HCT116 (cell line): Measurements from ENCODE around the gene PDCD10. TPM values are rescaled to one million over a fixed set of nuclear protein-coding genes. Genes with fewer than 3 reads are reported as not detected.

Experiments
- ATAC-seq: fragments of 200-7000 bp; cut with Tn5 transposase; 2 replicates; pipeline ENCODE4 v1.9.1; 2020; ENCODE audit warnings: mild to moderate bottlenecking, moderate library complexity
- BruUV-seq: library from RNA; stranded (reverse); fragments of 400-500 nt; replicated peaks from 2 replicates; lab custom pipeline; 2021; lab: Mats Ljungman, UMichigan
- CTCF ChIA-PET: fragments of 300-600 bp; sonication (Branson Sonifier 250); formaldehyde crosslinking; loops from one replicate; lab custom pipeline; 2021; ENCODE audit warnings: antibody characterized with exemption; lab: Charles Lee
- POLR2A ChIA-PET: fragments of 300-600, 350-600 bp; sonication (Branson Sonifier 250); formaldehyde crosslinking; loops from one replicate; lab custom pipeline; 2021; ENCODE audit warnings: antibody characterized with exemption; lab: Charles Lee
- RAD21 ChIA-PET, 2 experiments: fragments of 300-600 bp; sonication (Branson Sonifier 250); formaldehyde crosslinking; loops; one replicate each; lab custom pipeline; 2023; ENCODE audit warnings: low total read pairs in 2 of 2; ENCODE audit not compliant: uncharacterized antibody in 2 of 2, unreplicated experiment in 2 of 2, low non-redundant PET in 1 of 2; lab: Charles Lee
- DNase-seq: peaks from one replicate; pipeline ENCODE4 v3.0.0-alpha.2; 2010; ENCODE audit warnings: low read depth, low spot score
- H2AFZ ChIP-seq: fragments of 200-600 bp; shearing (Covaris generic), sonication (generic); 2 replicates; pipeline ENCODE4 v1.6.1; 2017; ENCODE audit warnings: low read depth, mixed run types, mixed read lengths, antibody characterized with exemption, low read length; ENCODE audit not compliant: poor library complexity, severe bottlenecking
- H3K27ac ChIP-seq: 2 replicates; pipeline ENCODE4 v1.5.1; 2012; ENCODE audit warnings: low read depth, low read length
- H3K27me3 ChIP-seq: fragments of 200-600 bp; sonication (generic); 2 replicates; pipeline ENCODE4 v1.6.1; 2016; ENCODE audit warnings: mixed run types, low read length, mixed read lengths; ENCODE audit not compliant: insufficient read depth
- H3K36me3 ChIP-seq, 2 experiments: fragments of 200-500 bp in 1 of 2; fragments of 200-600 bp in 1 of 2; sonication (Bioruptor generic) in 1 of 2; sonication (generic) in 1 of 2; 2 replicates each; pipeline versions ENCODE4 v1.5.1 to v1.6.1; 2014 to 2016; ENCODE audit warnings: low read length in 2 of 2, inconsistent platforms in 1 of 2, mixed read lengths in 1 of 2, mixed run types in 1 of 2; ENCODE audit not compliant: insufficient read depth in 2 of 2, control insufficient read depth in 1 of 2
- H3K4me1 ChIP-seq, 2 experiments: fragments of 200-600 bp in 1 of 2; sonication (generic) in 1 of 2; 2 replicates each; pipeline versions ENCODE4 v1.5.1 to v1.6.1; 2012 to 2017; ENCODE audit warnings: low read length in 2 of 2, inconsistent platforms in 1 of 2, mild to moderate bottlenecking in 1 of 2, mixed read lengths in 1 of 2, mixed run types in 1 of 2, moderate library complexity in 1 of 2; ENCODE audit not compliant: insufficient read depth in 2 of 2, control insufficient read depth in 1 of 2
- H3K4me2 ChIP-seq: fragments of 200-600 bp; sonication (generic); 2 replicates; pipeline ENCODE4 v1.6.1; 2017; ENCODE audit warnings: mixed run types, low read length, mixed read lengths
- H3K4me3 ChIP-seq, 2 experiments: fragments of 200-600 bp in 1 of 2; sonication (generic) in 1 of 2; replicated peaks in 1 of 2; 2 replicates each; pipeline ENCODE4 v1.5.1; 2011 to 2016; ENCODE audit warnings: low read length in 2 of 2, control low read depth in 1 of 2, low read depth in 1 of 2, mild to moderate bottlenecking in 1 of 2, mixed read lengths in 1 of 2, mixed run types in 1 of 2
- H3K79me2 ChIP-seq: fragments of 200-600 bp; sonication (generic); 2 replicates; pipeline ENCODE4 v1.6.1; 2017; ENCODE audit warnings: mild to moderate bottlenecking, mixed run types, low read length, moderate library complexity, mixed read lengths; ENCODE audit not compliant: insufficient read depth
- H3K9ac ChIP-seq: fragments of 200-600 bp; sonication (generic); 2 replicates; pipeline ENCODE4 v1.6.1; 2016; ENCODE audit warnings: low read length, mixed read lengths
- H3K9me2 ChIP-seq: fragments of 200-600 bp; sonication (generic), shearing (Covaris generic); 2 replicates; pipeline ENCODE4 v1.6.1; 2017; ENCODE audit warnings: mixed run types, mild to moderate bottlenecking, moderate library complexity; ENCODE audit not compliant: insufficient read depth
- H3K9me3 ChIP-seq, 2 experiments: fragments of 200-500 bp in 1 of 2; fragments of 200-600 bp in 1 of 2; sonication (Bioruptor generic) in 1 of 2; sonication (generic) in 1 of 2; 2 replicates each; pipeline ENCODE4 v1.6.1; 2014 to 2017; ENCODE audit warnings: low read length in 2 of 2, mixed read lengths in 2 of 2, inconsistent platforms in 1 of 2, low read depth in 1 of 2, mild to moderate bottlenecking in 1 of 2, mixed run types in 1 of 2, moderate library complexity in 1 of 2; ENCODE audit not compliant: control insufficient read depth in 1 of 2, insufficient read depth in 1 of 2
- H4K20me1 ChIP-seq: fragments of 200-600 bp; sonication (generic), shearing (Covaris generic); 2 replicates; pipeline ENCODE4 v1.6.1; 2017; ENCODE audit warnings: mixed run types, mild to moderate bottlenecking, moderate library complexity; ENCODE audit not compliant: insufficient read depth
- CEBPB ChIP-seq: IDR thresholded peaks from 2 replicates; pipeline ENCODE4 v1.6.1; 2012; ENCODE audit warnings: low read depth
- ELF1 ChIP-seq: IDR thresholded peaks from 2 replicates; pipeline ENCODE4 v1.6.1; 2012; ENCODE audit warnings: low read depth, borderline replicate concordance
- EZH2phosphoT487 ChIP-seq: fragments of 200-600 bp; IDR thresholded peaks from 2 replicates; pipeline ENCODE4 v1.6.1; 2018; ENCODE audit warnings: antibody characterized with exemption, borderline replicate concordance
- POLR2A ChIP-seq: IDR thresholded peaks from 2 replicates; pipeline ENCODE4 v1.7.0; 2011; ENCODE audit warnings: borderline replicate concordance; ENCODE audit not compliant: insufficient read depth, insufficient read length; ENCODE audit errors: extremely low read depth
- RAD21 ChIP-seq: IDR thresholded peaks from 2 replicates; pipeline ENCODE4 v1.6.1; 2012; ENCODE audit warnings: low read depth, mild to moderate bottlenecking
- REST ChIP-seq: IDR thresholded peaks from 2 replicates; pipeline ENCODE4 v1.6.1; 2012; ENCODE audit warnings: low read depth
- SIN3A ChIP-seq: IDR thresholded peaks from 2 replicates; pipeline ENCODE4 v1.6.1; 2012; ENCODE audit warnings: low read depth
- SRF ChIP-seq: IDR thresholded peaks from 2 replicates; pipeline ENCODE4 v1.6.1; 2012; ENCODE audit warnings: low read depth
- ZFX ChIP-seq: fragments of 450-650 bp; IDR thresholded peaks from 2 replicates; pipeline ENCODE4 v1.6.1; 2017
- ZNF274 ChIP-seq: fragments of 200-500 bp; sonication (Bioruptor generic); IDR thresholded peaks from 2 replicates; pipeline ENCODE4 v1.6.1; 2014; ENCODE audit warnings: mild to moderate bottlenecking, low read depth, low read length, inconsistent platforms
- intact Hi-C: fragments of 100-400 bp; cut with micrococcal nuclease; formaldehyde crosslinking; loops from 2 replicates; pipeline ENCODE4 v1.10.0; 2022
- total RNA-seq: library from RNA; stranded (reverse); gene quantifications from one replicate; pipeline ENCODE4 v1.2.1, GENCODE V29; 2021; ENCODE audit not compliant: unreplicated experiment
- TF ChIP-seq, protein P1 (sequence below): IDR thresholded peaks from 2 replicates; pipeline ENCODE4 v1.6.1; 2011; ENCODE audit warnings: mild to moderate bottlenecking, low read length, moderate library complexity; ENCODE audit not compliant: insufficient replicate concordance; ENCODE audit errors: extremely low read depth

Gene PDCD10
- total RNA-seq, 1 experiment from 2014 or later: 59.0 TPM

DNA sequence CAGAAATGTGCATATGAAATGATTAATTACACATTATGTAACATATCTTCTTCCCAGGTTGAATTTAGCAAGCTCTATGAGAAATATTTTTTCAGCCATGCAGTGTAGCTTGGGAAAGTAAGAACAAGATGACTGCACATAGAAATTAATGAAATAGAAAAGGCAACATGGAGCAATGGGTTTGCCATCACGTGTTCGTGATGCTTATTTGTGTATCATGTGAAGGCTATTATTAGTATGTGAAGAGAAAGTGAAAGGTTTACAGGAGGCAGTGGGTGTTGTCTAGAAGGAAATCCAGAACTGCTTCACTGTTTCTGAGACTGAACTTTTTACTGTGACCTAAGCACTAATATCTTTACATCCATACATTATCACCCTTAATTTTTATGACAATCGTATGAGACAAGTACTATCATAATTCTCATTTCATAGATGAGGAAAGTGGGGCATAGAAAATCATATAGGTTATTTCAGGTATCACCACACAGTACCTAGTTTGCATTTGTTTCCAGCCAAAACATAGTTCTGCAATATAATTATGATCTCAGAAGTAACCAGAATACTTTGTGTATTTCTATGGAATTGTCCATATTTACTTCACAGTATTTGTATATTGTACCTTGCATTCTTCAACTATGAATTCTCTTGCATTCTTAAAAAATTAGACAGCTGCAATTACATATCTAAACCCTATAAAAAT is 15.7 kb upstream of the PDCD10 start (continued):
- TF ChIP-seq RAD21 (no peak), SRF (no peak), POLR2A (no peak), ZFX (no peak)

- no peaks in the 10 kb centered on the region for H3K9me3 ChIP-seq
- CTCF ChIA-PET: no interaction called here
- no peaks in the 10 kb centered on the region for H3K79me2 ChIP-seq
- H3K4me1 ChIP-seq: no peaks in the 10 kb centered on the region
- no peaks in the 10 kb centered on the region; a peak in 1 of 4 replicates for H3K36me3 ChIP-seq
- TF ChIP-seq RAD21: no peak
- no peak for TF ChIP-seq REST
- TF ChIP-seq CEBPB: no peak
- no peak for TF ChIP-seq ELF1
- no peak for TF ChIP-seq SIN3A
- TF ChIP-seq EZH2phosphoT487: no peak
- TF ChIP-seq, protein P1, sequence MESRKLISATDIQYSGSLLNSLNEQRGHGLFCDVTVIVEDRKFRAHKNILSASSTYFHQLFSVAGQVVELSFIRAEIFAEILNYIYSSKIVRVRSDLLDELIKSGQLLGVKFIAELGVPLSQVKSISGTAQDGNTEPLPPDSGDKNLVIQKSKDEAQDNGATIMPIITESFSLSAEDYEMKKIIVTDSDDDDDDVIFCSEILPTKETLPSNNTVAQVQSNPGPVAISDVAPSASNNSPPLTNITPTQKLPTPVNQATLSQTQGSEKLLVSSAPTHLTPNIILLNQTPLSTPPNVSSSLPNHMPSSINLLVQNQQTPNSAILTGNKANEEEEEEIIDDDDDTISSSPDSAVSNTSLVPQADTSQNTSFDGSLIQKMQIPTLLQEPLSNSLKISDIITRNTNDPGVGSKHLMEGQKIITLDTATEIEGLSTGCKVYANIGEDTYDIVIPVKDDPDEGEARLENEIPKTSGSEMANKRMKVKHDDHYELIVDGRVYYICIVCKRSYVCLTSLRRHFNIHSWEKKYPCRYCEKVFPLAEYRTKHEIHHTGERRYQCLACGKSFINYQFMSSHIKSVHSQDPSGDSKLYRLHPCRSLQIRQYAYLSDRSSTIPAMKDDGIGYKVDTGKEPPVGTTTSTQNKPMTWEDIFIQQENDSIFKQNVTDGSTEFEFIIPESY: no peak
- TF ChIP-seq SRF: no peak
- TF ChIP-seq ZNF274: no peak
- H3K27ac ChIP-seq: no peak overlapping the region
- H2AFZ ChIP-seq: no peak overlapping the region
- no peak overlapping the region for H3K4me3 ChIP-seq
- no peak for ATAC-seq
- H3K9me2 ChIP-seq: no peaks in the 10 kb centered on the region
- H3K27me3 ChIP-seq: no peaks in the 10 kb centered on the region
- no peaks in the 10 kb centered on the region for H4K20me1 ChIP-seq
- no peak overlapping the region for H3K9ac ChIP-seq
- RAD21 ChIA-PET: no interaction called here
- intact Hi-C loops: no loop called here
- no peak overlapping the region for H3K4me2 ChIP-seq
- POLR2A ChIA-PET: no interaction called here
- DNase-seq: no peak
- no TSS peak for BruUV-seq
Observed at GRCh38 chr3:167749728-167750127, 15.0 kb upstream of the PDCD10 start.
